Activated T-helper 9 cell treated with anti-CD3 and anti-CD28 coated beads, Interleukin-2, amount 50 U/mL, for 16 hours (primary cell): Measurements from ENCODE around the gene GPR35.

Experiments
- DNase-seq: peaks from one replicate; pipeline ENCODE4 v3.0.0-alpha.2; 2020; ENCODE audit warnings: low read depth

The GPR35 gene, protein sequence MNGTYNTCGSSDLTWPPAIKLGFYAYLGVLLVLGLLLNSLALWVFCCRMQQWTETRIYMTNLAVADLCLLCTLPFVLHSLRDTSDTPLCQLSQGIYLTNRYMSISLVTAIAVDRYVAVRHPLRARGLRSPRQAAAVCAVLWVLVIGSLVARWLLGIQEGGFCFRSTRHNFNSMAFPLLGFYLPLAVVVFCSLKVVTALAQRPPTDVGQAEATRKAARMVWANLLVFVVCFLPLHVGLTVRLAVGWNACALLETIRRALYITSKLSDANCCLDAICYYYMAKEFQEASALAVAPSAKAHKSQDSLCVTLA

DNA sequence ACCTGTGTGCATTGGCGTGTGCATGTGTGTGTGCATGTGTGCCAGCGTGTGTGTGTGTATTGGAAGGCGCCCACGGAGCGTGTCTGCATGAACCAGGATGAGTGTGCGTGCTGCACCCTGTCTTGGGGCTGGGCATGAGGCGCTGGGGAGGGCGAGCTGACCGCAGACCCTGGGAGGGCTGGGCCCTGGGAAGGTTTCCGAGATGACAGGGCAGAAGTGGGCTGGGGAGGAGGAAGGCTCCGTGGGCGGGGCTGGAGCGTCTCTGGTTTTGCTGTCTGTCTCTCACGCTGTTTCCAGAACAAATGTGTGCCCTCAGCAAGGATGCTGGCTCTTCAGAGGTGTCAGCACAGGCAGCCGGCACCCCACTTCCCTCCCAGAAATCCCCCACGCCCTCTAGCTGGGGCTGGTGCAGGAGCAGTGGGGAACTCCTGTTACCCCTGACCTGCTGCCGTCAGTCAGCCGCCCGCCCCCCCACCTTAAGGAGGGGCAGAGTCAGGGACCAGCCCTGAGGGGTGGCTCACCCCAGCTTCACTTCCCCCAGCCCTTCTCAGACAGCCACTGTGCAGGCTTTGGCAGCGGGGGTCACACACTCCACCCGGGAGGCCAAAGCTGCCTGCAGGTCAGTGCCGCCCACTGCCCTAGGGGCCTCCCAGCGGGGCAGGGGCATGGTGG, at the start of gene GPR35:
GPR35 (plus strand) TSS at position 531 of the 672 bp plus-strand sequence. CDS start 4,473 bp downstream, outside the sequence.
- DNase-seq, result peak; percentile 71

DNA sequence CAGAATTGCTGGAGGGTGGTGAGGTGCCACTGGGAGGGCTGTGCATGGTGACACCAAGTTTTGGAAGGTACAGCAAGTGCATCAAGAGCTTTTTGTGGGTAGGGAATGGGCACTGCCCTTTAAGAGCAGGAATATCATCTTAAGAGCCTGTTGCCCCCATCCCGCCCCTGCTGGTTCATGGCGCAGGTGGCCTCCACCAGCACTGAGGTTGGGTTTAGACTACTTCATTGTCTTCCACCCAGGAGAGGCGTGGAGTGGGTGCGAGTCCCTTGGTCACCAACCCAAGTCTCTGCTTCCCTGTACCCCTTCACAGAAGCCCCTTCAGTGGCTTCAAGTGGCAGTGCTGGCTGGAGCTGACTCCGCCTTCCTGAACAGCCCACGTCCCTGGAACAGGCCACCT, 49.2 kb upstream of the GPR35 start:
- DNase-seq, result no peak

DNA sequence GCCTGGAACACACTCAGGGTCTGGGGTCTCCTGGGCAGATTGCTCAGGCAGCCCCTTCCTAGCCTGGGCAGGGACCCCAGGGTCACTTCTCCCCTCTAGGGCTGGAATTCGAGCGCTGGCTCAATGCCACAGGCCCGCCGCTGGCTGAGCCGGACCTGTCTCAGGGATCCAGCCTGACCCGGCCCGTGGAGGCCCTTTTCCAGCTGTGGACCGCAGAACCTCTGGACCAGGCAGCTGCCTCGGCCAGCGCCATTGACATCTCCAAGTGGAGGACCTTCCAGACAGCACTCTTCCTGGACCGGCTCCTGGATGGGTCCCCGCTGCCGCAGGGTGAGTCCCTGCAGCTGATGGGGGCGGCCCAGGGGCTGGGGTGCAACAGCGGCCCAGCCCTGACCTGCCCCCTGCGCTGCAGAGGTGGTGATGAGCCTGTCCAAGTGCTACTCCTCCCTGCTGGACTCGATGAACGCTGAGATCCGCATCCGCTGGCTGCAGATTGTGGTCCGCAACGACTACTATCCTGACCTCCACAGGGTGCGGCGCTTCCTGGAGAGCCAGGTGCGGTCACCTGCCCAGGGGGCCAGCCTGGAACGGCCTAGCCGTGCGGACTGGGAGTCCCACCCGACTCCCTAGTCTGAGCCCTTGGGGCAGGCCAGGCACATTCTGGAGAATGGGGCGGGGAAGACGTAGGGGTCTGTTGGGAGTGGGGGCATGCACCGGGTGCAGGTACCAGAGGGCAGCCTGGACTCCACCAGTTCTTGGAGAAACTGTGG, 48.7 kb upstream of the GPR35 start:
- DNase-seq, result no peak

DNA sequence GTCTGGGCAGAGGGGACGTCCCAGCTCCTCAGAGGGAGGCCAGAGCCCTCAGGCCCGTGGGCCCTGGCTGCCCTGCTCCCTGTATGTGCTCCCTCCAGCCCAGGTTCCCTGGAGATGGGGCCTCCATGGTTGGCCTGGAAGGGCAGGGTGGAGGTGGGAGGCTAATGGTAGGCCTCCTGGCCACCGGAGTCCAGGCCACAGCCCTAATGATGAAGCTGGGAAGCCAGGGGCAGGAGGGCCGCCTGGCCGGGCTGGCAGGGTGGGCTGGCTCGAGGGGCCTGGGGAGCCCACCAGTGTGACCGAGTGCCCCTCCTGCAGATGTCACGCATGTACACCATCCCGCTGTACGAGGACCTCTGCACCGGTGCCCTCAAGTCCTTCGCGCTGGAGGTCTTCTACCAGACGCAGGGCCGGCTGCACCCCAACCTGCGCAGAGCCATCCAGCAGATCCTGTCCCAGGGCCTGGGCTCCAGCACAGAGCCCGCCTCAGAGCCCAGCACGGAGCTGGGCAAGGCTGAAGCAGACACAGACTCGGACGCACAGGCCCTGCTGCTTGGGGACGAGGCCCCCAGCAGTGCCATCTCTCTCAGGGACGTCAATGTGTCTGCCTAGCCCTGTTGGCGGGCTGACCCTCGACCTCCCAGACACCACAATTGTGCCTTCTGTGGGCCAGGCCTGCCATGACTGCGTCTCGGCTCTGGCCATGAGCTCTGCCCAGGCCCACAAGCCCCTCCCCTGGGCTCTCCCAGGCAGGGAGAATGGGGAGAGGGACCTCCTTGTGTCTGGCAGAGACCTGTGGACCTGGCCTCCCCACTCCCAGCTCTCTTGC, 47.8 kb upstream of the GPR35 start:
- DNase-seq, result no peak

DNA sequence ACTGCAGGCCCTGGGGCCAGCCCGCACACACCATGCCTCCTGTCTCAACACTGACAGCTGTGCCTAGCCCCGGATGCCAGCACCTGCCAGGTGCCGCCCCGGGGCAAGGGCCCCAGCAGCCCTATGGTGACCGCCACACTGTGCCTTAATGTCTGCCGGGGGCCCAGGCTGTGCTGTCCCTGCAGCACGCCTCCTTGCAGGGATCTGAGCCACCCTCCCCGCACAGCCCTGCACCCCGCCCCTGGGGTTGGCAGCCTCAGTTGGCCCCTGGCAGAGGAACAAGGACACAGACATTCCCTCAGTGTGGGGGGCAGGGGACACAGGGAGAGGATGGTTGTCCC, 47.2 kb upstream of the GPR35 start:
- DNase-seq, result no peak

DNA sequence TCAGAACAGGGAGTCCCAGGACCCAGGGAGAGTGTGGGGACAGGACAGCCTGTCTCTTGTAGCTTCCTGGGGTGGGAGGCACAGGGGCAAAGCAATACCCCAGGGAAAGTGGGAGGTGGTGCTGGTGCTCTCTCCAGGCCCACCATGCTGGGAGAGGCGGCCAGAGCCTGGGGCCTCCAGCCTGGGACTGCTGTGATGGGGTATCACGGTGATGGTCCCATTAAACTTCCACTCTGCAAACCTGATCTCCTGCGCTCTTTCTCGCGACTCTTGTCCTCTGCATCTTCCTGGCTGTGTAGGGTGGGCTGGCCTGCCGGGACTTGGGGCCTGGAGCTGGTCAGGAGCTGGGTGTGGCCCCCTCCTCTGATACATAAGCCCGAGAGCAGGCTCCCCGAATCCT, 46.8 kb upstream of the GPR35 start:
- DNase-seq, result no peak

DNA sequence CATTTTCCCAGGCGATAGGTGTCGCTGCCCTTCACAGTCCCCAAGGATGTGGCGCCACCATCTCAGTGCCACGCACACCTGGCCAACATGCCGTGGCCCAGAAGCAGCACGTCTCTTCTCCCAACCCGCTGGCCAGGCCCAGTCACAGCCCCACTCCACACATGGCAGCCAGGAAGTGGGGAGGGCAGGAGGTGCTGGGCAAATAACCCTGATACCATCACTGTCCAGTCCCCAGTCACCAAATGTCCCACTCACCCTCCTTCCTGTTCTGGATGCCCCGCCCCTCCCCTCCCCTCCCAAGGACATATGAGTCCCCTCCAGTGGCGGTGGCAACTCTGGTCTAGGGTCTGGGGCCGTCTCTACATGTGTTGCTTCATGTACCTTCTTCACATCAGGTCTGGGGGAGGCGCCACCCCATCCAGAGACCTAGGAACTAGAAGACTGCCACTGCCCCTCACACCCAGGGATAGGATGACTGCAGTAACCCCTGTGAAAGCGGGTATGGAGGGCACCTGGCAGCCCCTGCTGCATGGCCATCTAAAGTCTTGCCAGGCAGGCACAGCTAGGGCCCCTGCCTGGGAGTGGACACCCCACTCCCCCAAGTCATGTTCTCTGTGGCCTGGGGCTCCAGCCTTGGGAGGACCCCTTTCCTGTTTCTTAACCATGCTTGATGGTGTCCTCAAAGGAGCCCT, 46.1 kb upstream of the GPR35 start:
- DNase-seq, result no peak

DNA sequence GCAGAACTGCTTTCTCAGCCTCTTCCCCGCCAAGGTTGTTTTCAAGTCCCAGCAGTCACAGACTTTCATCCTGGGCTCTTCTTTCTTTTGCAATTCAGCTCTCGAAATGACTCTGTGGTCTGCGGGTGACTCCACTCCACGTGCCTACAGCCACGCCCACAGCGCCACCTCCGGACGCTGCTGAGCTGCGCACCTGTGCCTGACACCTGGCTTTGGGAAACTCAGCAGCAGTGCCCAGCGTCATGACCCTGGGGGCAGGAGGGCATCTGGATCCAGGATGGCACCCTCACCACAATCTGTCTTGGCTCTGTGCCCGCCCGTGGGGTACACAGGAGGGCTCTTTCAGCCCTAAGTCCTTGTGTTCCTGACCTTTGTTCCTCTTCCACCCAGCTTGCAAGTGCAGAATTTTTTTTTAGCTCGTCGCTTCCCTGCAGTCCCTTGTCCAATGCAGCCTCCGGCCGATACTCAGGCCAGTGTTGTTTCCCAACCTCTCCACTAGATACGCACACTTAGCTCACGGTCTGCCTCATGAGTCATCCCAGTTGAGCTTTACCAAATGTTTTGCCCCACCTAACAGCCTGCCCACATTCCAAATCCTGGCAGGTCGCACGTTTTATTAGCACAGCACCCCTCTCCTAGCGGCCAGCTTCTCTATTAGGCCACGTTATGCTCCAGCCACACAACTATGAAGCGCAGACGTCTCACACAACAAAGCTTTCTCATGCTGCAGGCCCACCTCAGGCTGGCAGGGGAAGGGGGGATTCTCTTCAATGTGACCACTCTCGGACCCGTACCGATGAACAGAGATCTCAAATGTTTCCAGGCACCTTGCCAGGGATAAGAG, 45.3 kb upstream of the GPR35 start:
- peak; percentile 74 for DNase-seq

DNA sequence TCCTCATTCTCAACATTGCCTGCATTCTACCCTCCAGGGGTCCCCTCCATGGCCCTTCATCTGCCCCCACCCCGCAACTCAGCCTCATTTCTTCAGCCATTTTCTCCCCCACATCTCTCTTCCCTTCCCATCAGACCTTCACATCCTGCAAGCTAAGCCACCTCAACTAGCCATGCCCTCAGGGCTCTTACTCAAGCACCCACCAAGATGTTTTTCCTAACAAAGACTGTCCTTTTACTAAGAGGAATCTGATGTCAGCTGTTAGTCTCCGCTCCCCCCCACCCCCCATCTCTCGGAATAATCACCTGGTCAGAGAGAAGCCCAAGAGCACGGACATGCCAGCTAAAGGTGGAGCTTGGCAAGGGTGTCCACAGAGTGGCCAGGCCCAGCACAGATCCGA, 43.5 kb upstream of the GPR35 start:
- no peak for DNase-seq

DNA sequence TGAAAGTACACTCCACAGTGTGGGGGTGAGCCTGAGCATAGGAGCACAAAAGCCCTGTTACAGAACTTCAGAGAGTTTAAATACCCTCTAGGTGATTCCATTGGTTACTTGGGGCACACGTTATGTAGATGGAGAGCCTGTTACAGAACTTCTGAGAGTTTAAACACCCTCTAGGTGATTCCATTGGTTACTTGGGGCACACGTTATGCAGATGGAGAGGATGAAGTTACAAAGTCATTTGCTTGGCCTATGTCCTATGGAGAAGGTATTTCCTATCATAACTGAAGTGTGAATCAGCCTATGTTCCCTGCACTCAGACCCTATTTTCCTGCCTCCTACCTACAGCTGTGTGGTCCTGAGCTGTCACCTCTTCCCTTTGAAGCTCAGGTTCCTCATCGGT, 42.5 kb upstream of the GPR35 start:
- no peak for DNase-seq

DNA sequence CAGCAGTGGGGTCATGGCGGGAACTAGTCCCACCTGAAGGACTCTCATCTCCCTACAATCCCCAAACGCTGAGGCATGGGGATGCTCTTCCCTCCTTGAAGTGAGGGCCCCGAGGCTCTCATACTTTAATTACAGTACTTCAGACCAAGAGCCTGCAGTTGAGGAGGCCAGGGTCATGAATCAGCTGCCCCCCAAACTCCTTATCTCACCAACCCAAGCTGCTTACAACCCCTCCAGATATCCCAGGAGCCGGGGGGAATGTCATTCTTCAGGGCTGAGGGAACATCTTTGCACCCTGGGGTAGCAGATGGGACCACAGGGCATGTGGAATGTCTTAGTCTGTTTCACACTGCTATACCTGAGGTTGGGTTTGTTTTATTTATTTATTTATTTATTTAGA, 41.5 kb upstream of the GPR35 start:
- DNase-seq, result no peak

DNA sequence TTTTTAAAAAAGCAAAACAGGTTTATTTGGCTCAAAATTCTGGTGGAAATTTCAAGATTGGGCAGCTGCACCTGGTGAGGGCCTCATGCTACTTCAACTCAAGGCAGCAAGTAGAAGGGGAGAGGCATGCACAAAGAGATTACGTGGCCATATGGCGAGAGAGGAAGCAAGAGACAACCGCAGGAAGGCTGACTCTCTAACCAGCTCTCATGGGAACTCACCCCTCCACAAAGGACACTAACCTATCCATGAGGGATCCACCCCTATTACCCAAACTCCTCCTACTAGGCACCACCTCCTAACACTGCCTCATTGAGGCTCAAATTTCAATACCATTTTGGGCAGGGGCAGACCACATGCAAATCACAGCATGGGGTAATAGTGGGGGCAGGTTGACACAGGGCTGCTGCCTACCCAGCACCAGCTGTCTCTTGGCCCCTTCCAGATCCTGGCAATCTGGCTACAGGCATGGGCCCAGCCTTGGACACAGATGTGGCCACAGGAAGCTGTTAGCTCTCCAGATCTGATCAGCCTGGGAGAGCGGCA, 40.7 kb upstream of the GPR35 start:
- DNase-seq, result no peak

DNA sequence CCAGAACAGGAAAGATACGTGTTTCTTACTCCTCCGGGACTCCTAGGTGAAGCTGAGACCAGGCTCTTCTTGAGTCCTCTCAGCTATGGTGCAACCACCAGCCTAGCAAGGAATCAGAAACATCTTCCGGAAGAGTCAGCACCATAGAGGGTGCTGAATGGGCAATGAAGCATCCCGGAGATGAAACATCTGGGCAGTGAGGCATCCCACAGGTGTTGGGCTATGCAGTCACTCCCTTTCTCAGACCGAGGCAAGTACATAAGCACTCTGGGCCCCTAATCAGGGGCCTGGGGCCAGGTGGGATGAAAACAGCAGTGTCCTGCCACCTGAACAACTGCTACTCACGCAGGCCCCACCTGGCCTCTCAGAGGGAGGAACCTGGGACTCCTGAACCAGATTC, 40.2 kb upstream of the GPR35 start:
- DNase-seq, result no peak

DNA sequence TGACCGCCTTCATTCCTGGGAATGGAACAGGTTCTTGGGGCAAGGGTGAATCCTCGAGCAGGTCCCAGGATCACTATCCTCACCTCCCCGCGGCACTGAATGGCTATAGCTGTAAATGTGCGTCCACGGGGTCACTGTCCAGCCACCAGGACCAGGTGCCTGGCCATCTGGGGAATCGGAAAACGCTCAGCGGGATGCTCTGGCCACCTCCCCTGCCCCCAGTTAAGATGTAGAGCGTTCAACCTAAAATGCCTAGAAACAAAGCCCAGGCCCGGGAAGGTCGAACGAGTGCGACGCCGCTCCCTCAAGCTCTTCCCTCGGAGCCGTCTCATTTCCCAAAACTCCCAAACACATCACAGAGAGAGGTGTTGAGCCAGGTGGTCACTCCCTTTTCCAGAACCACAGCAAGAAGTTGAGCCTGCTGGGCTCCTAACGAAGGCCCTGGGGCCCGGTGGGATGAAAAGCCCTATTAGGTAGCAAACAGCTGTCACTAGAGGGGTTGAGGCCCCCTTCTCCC, 39.5 kb upstream of the GPR35 start:
- DNase-seq, result no peak

DNA sequence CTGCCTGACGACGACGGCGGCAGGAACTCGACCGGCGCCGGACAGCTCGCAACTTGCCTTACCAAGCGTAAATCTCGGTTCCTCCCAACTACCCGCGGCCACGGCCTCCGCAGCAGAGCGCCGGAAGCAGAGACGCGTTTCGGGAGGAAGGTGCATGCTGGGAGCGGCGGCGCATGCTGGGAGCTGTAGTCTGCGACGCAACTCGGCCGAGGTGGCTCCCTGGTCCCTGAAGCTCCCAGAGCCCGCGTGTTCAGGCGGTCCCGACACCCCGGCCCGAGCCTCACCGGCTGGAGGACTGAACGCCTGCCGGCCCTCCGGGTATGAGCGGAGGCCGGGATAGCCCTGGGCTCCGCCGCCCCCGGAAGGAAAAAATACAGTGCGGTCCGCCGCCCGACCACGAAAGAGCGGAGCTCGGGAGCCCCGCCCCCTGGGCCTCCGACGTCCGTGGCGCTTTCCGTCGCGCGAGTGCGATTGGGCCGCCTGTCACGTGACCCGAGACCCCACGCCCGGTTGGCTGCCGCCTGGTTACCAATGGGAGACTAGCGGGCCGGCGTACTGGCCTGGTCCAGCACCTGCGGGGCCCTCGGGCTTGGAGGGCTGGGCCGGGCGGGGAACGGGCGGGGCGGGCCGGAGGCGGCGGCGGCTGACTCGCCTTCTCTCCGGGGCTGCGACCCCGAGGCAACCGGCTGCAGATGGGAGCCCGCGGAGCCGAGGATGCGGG, 38.9 kb upstream of the GPR35 start, which contains the start of gene CAPN10:
CAPN10 (plus strand) TSS at position 537 of the 721 bp plus-strand sequence; CDS start at position 715, 178 bp downstream.
- peak; percentile 95 for DNase-seq

DNA sequence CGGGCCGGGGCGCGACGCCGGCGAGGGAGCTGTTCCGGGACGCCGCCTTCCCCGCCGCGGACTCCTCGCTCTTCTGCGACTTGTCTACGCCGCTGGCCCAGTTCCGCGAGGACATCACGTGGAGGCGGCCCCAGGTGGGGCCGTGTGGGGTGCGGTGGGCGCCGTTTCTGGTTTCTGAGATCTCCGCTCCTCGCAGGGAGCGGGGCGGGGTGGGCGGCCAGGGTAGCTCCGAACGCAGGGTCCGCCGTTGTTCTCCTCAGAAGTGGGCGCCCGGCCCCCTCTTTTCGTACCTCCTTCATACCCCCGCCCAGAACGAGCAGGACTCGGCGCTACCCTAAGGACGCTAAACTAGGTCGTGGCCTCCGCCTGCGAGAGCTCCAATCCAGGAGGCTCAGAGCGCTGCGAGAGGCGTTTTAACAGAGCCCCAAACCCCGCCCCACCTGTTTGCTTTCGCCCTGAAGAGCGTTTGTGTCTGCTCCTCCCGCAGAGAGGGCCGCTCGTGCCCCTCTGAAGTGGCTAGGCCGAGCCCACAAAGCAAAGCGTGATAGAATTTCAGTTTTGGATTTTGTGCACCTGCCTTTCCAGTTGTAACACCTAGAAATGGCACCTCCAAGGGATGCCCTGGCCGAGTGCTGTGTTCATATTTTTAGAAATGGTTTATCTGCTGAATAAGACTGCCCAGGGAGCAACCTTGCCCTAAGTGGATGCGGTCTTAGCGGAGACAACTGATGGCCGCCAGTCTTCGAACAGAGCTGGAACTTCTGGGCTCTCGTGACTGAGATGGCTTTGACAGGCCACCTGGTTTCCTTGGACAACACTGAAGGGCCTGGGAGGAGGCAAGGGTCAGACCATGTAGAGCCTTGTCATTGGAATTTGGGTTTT, 38.1 kb upstream of the GPR35 start:
- DNase-seq, result peak; percentile 34

DNA sequence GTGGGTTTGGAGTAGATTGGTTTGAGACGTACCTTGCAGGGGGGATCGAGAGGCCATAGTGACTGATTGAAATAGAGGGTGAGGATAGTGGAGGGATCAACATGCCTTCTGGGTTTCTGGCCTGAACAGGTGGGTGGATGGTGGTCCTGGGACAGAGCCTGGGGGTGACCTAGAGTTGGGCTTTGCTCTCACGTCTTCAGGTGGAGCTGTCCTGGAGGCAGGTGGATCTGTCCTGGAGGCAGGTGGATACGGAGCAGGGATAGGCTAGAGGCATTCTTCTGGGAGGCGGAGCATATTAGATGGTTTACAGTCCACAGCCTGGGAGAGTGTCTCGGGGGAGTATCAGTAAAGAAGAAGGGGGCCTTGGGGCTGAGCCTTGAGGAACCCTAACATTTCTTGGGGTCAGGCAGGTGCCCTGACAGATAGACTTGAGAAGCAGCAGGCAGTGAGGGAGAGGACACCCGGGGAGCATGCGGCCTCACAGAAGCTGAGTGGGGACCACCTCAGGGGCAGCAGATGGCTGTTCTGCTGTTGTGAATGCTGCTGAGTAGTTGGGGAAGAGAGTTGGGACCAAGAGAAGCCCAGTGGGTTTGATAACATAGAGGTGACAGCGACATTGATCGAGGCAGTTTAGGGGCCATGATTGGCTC, 37.1 kb upstream of the GPR35 start:
- no peak for DNase-seq

DNA sequence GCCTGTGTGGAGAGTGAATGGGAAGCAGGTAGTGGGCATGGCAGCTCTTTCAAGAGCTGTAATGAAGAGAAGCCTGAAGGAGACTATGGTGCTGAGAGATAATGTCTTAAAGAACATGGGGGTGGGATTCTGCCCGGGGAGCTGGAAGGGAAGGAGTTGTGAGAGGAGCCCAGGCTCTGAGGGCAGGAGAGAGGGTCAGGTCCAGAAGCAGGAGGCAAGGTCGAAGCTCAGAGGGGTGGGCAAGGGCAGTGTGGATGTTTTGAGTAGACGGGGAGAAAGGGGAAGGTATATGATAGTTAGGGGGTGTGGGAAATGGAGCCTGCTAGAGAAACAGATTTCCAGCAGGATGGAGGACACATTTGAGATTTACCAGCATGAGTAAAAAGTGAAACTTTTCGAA, 36.6 kb upstream of the GPR35 start:
- DNase-seq, result no peak
